OCI-LY3 (cell line): ENCODE results near the gene OR51F2.

Source experiments
- H2AFZ ChIP-seq: fragments of 200-600, 300-600 bp; shearing (Covaris generic); 2 replicates; pipeline ENCODE4 v1.6.0; 2014; ENCODE audit warnings: antibody characterized with exemption, low read depth, low read length
- H3K27ac ChIP-seq: fragments of 200-600, 300-600 bp; sonication (generic); 2 replicates; pipeline ENCODE4 v1.5.1; 2014; ENCODE audit warnings: mild to moderate bottlenecking, low read length, moderate library complexity, mixed read lengths
- H3K27me3 ChIP-seq: fragments of 200-600, 300-600 bp; sonication (generic); 2 replicates; pipeline ENCODE4 v1.6.1; 2014; ENCODE audit warnings: low read depth, low read length, mixed read lengths
- H3K36me3 ChIP-seq: fragments of 200-600, 300-600 bp; sonication (generic); replicated peaks from 2 replicates; pipeline ENCODE3; 2014; ENCODE audit warnings: low read depth, low read length, mixed read lengths
- H3K4me1 ChIP-seq: fragments of 300-600, 200-600 bp; sonication (generic); 2 replicates; pipeline ENCODE4 v1.6.1; 2014; ENCODE audit warnings: low read length, mixed read lengths
- H3K4me2 ChIP-seq: fragments of 200-600, 300-600 bp; sonication (generic); 2 replicates; pipeline ENCODE4 v1.6.1; 2014; ENCODE audit warnings: low read length, mixed read lengths
- H3K4me3 ChIP-seq: fragments of 300-600, 200-600 bp; sonication (generic); 2 replicates; pipeline ENCODE4 v1.5.1; 2014; ENCODE audit warnings: antibody characterized with exemption, mild to moderate bottlenecking, low read length, moderate library complexity
- H3K79me2 ChIP-seq: fragments of 300-600, 200-600 bp; shearing (Covaris generic); 2 replicates; pipeline ENCODE4 v1.6.1; 2014; ENCODE audit warnings: mild to moderate bottlenecking, low read length, mixed read lengths
- H3K9ac ChIP-seq: fragments of 300-600, 200-600 bp; shearing (Covaris generic); 2 replicates; pipeline ENCODE4 v1.6.0; 2014; ENCODE audit warnings: mild to moderate bottlenecking, low read length, moderate library complexity
- H3K9me3 ChIP-seq: fragments of 200-600, 300-600 bp; shearing (Covaris generic); 2 replicates; pipeline ENCODE4 v1.6.1; 2014; ENCODE audit warnings: low read length, mixed read lengths; ENCODE audit not compliant: insufficient read depth
- H4K20me1 ChIP-seq: fragments of 200-600, 300-600 bp; sonication (generic); 2 replicates; pipeline ENCODE4 v1.6.1; 2016; ENCODE audit warnings: low read length, mixed read lengths; ENCODE audit not compliant: insufficient read depth
- EZH2phosphoT487 ChIP-seq: fragments of 200-600 bp; shearing (Covaris generic); IDR thresholded peaks from 2 replicates; pipeline ENCODE4 v1.6.1; 2018; ENCODE audit warnings: antibody characterized with exemption, mixed run types, low read depth
- TF ChIP-seq, protein P1 (sequence below): fragments of 200-600, 300-600 bp; sonication (generic); IDR thresholded peaks from 2 replicates; pipeline ENCODE4 v1.5.1; 2014; ENCODE audit warnings: antibody characterized with exemption, low read length, low read depth

Gene OR51F2

DNA sequence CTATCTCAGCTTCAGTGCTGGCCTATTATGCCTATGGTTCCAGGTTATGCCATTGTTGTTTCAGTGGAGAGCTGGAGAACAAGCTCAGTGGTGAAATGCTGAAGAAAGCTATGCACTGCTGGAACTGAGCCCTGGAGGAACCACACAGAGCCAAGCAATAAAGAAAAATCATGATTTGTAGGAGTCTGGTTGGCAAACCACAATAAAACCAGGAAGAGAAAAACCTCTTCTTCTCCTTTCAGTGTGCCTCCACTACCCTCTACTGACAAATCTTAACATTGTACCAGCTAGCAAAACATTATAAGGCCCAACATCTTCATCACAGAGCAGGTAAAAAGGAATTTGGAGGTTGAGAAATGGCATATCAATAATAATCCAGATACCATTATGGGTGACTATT is 5.3 kb downstream of the OR51F2 start:
- no peak overlapping the region for H3K4me3 ChIP-seq
- no peaks in the 10 kb centered on the region for H3K36me3 ChIP-seq
- H3K9ac ChIP-seq = no peak overlapping the region
- no peaks in the 10 kb centered on the region for H3K79me2 ChIP-seq
- no peak for TF ChIP-seq EZH2phosphoT487
- TF ChIP-seq, protein P1, sequence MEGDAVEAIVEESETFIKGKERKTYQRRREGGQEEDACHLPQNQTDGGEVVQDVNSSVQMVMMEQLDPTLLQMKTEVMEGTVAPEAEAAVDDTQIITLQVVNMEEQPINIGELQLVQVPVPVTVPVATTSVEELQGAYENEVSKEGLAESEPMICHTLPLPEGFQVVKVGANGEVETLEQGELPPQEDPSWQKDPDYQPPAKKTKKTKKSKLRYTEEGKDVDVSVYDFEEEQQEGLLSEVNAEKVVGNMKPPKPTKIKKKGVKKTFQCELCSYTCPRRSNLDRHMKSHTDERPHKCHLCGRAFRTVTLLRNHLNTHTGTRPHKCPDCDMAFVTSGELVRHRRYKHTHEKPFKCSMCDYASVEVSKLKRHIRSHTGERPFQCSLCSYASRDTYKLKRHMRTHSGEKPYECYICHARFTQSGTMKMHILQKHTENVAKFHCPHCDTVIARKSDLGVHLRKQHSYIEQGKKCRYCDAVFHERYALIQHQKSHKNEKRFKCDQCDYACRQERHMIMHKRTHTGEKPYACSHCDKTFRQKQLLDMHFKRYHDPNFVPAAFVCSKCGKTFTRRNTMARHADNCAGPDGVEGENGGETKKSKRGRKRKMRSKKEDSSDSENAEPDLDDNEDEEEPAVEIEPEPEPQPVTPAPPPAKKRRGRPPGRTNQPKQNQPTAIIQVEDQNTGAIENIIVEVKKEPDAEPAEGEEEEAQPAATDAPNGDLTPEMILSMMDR = peak; percentile 54
- H3K27me3 ChIP-seq = no peaks in the 10 kb centered on the region
- no peak overlapping the region for H3K27ac ChIP-seq
- no peaks in the 10 kb centered on the region for H4K20me1 ChIP-seq
- H2AFZ ChIP-seq = no peak overlapping the region
- no peaks in the 10 kb centered on the region for H3K9me3 ChIP-seq
- H3K4me1 ChIP-seq = no peaks in the 10 kb centered on the region
- H3K4me2 ChIP-seq = no peak overlapping the region

DNA sequence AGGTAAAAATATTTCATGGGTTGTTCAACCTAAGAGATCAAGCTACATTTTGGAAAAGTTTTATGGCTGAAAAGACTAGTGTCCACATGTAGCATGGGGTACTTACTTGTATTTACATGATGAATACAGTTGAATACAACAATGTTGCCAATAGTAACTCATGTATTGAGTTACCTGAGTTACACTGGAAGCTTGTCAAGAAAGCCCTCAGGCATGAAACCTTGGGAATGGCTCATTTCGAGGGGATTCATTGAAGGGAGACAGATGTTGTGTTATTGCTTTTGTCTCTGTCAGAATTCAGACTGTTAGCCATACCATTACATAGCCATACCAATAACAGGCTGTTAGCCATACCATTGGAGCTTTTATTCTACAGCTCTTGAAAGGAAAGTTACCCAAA is 9.2 kb downstream of the OR51F2 start:
- Histone ChIP-seq H2AFZ (no peak overlapping the region), H3K27ac (no peak overlapping the region), H3K9ac (no peak overlapping the region), H3K36me3 (no peaks in the 10 kb centered on the region), H3K9me3 (no peaks in the 10 kb centered on the region), H3K4me1 (no peaks in the 10 kb centered on the region), H3K4me2 (no peak overlapping the region), H3K4me3 (no peak overlapping the region), H3K27me3 (no peaks in the 10 kb centered on the region), H3K79me2 (no peaks in the 10 kb centered on the region), H4K20me1 (no peaks in the 10 kb centered on the region)
- TF ChIP-seq, protein P1 = no peak
- no peak for TF ChIP-seq EZH2phosphoT487

- Histone ChIP-seq H3K9ac (no peak overlapping the region), H4K20me1 (no peaks in the 10 kb centered on the region), H3K9me3 (no peaks in the 10 kb centered on the region), H3K36me3 (no peaks in the 10 kb centered on the region), H3K4me1 (no peaks in the 10 kb centered on the region), H3K27me3 (no peaks in the 10 kb centered on the region), H3K4me2 (no peak overlapping the region), H3K79me2 (no peaks in the 10 kb centered on the region), H3K27ac (no peak overlapping the region), H2AFZ (no peak overlapping the region), H3K4me3 (no peak overlapping the region)
- TF ChIP-seq, protein P1 = no peak
- no peak for TF ChIP-seq EZH2phosphoT487
These were observed 9.8 kb downstream of the OR51F2 start for GRCh38 chr11:4830909-4831308.

GRCh38 chr11:4839851-4840549 is 18.9 kb downstream of the OR51F2 start:
- Histone ChIP-seq H3K27me3 (no peaks in the 10 kb centered on the region), H3K9ac (no peak overlapping the region), H3K4me3 (no peak overlapping the region), H3K4me2 (no peak overlapping the region), H3K79me2 (no peaks in the 10 kb centered on the region), H4K20me1 (no peaks in the 10 kb centered on the region), H2AFZ (no peak overlapping the region), H3K27ac (no peak overlapping the region), H3K36me3 (no peaks in the 10 kb centered on the region), H3K9me3 (no peaks in the 10 kb centered on the region), H3K4me1 (no peaks in the 10 kb centered on the region)
- no peak for TF ChIP-seq EZH2phosphoT487
- TF ChIP-seq, protein P1 = no peak
